ENCODE measurements around the gene PDGFB. TPM values are rescaled to one million over a fixed set of nuclear protein-coding genes. Genes with fewer than 3 reads are reported as not detected.

Gene PDGFB
- total RNA-seq, 2 experiments from 2014 or later: 0.45 to 0.69 TPM

DNA sequence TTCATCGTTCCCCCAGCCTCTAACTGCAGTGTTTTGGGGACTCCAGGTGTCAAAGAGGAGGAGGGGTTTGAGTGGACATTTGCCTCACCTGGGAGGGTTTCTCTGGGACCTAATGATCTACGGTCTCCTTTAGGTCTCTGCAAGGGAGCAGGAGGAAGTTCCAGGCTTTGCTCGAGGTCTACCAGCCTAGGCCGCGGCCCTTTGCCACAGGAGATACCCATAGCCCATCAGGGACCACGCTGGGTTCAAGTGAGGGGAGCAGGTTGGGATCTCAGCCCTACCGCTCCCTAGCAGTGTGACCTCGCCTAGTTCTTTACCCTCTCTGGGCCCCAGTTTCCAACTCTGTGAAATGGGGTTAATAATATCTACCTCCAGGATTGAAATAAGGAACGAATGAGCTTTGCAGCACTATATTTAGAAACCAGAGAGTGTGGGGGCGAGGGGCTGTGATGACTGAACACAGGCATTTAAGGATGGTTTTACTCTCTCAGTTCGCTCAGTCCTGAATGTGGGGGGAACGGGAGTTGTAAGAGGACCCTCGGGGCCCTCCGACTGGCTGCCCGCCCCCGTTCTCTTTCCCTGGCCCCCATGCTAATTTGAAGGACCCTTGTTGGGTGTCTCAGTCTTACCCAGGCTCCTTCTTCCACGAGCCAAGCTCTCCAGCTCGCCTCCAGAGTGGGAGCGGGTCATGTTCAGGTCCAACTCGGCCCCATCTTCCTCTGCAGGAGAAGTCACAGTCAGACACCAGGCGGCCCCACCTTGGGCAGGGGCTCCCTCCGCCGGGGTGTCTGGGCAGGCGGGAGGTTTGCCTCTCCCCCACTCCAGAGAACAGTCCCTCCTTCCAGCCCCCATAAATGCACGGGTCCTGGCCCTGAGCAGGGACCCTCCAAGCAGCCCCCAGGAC, 11.7 kb downstream of the PDGFB start:
- intact Hi-C loops (cut with DNase I, micrococcal nuclease): no loop called here
- Mint-ChIP-seq H3K36me3 (ENCODE audit: low read depth) (peaks cover 14% of the 10 kb centered on the region), H3K27ac (no peak overlapping the region), H3K9me3 (no peaks in the 10 kb centered on the region), H3K27me3 (peaks cover 38% of the 10 kb centered on the region), H3K4me1 (ENCODE audit: low read depth) (peaks cover 46% of the 10 kb centered on the region), H3K4me3 (no peak overlapping the region)
- ChIA-PET POLR2A (no interaction called here), CTCF (no interaction called here)
- peaks cover 49% of the 10 kb centered on the region for H3K36me3 ChIP-seq (ENCODE audit: insufficient read depth, low read length)
- peaks cover 0 to 3% of the 10 kb centered on the region in 2 experiments for H3K9me3 ChIP-seq (ENCODE audit: control insufficient read depth in 1 of 2, insufficient read depth in 1 of 2, low read length in 2 of 2)
- H3K27ac ChIP-seq (ENCODE audit: low read depth in 1 of 2, low read length in 2 of 2): no peak overlapping the region
- no peak for ATAC-seq (ENCODE audit: poor library complexity)
- peaks cover 24 to 30% of the 10 kb centered on the region in 2 experiments for H3K27me3 ChIP-seq (ENCODE audit: control insufficient read depth in 1 of 2, insufficient read depth in 2 of 2, low read length in 2 of 2)
- TF ChIP-seq, protein P1, sequence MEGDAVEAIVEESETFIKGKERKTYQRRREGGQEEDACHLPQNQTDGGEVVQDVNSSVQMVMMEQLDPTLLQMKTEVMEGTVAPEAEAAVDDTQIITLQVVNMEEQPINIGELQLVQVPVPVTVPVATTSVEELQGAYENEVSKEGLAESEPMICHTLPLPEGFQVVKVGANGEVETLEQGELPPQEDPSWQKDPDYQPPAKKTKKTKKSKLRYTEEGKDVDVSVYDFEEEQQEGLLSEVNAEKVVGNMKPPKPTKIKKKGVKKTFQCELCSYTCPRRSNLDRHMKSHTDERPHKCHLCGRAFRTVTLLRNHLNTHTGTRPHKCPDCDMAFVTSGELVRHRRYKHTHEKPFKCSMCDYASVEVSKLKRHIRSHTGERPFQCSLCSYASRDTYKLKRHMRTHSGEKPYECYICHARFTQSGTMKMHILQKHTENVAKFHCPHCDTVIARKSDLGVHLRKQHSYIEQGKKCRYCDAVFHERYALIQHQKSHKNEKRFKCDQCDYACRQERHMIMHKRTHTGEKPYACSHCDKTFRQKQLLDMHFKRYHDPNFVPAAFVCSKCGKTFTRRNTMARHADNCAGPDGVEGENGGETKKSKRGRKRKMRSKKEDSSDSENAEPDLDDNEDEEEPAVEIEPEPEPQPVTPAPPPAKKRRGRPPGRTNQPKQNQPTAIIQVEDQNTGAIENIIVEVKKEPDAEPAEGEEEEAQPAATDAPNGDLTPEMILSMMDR (IDR thresholded peaks at IDR 0.05): no peak
- H3K4me1 ChIP-seq (ENCODE audit: insufficient read depth, low read length): peaks cover 45% of the 10 kb centered on the region
- no peak overlapping the region for H3K4me3 ChIP-seq (ENCODE audit: low read length)
- no peak for DNase-seq

DNA sequence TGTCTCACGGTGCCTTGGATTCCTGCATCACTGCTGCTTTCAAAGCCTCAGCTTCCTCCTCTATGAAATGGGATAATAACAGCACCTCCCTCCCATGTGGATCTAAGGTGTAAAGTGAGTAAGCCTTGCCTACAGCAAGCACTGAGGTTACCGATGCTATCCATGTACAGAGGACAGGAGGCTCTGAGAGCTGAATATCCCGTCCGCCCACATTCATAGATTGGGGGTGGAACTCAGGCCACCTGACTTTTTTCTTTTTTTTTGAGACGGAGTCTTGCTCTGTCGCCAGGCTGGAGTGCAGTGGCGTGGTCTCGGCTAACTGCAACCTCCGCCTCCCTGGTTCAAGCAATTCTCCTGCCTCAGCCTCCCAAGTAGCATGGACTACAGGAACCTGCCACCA, 12.5 kb downstream of the PDGFB start:
- TF ChIP-seq, protein P1 (IDR thresholded peaks at IDR 0.05): no peak
- ATAC-seq (ENCODE audit: poor library complexity) (no peak), DNase-seq (no peak)
- Histone ChIP-seq H3K9me3 (ENCODE audit: control insufficient read depth in 1 of 2, insufficient read depth in 1 of 2, low read length in 2 of 2) (no peaks in the 10 kb centered on the region), H3K27ac (ENCODE audit: low read depth in 1 of 2, low read length in 2 of 2) (no peak overlapping the region), H3K4me1 (ENCODE audit: insufficient read depth, low read length) (peaks cover 37% of the 10 kb centered on the region), H3K36me3 (ENCODE audit: insufficient read depth, low read length) (peaks cover 56% of the 10 kb centered on the region), H3K27me3 (ENCODE audit: control insufficient read depth in 1 of 2, insufficient read depth in 2 of 2, low read length in 2 of 2) (peaks cover 24 to 30% of the 10 kb centered on the region in 2 experiments), H3K4me3 (ENCODE audit: low read length) (no peak overlapping the region)
- H3K36me3 Mint-ChIP-seq (ENCODE audit: low read depth): peaks cover 20% of the 10 kb centered on the region
- H3K4me3 Mint-ChIP-seq: no peak overlapping the region
- no peaks in the 10 kb centered on the region for H3K9me3 Mint-ChIP-seq
- peaks cover 35% of the 10 kb centered on the region for H3K27me3 Mint-ChIP-seq
- CTCF ChIA-PET: no interaction called here
- POLR2A ChIA-PET: interaction anchor here (2.1 kb wide), 1 partner anchor 9 kb away, joined by 7 read pairs; no protein-coding TSS in a partner anchor
- intact Hi-C loops (cut with DNase I, micrococcal nuclease): no loop called here
- no peak overlapping the region for H3K27ac Mint-ChIP-seq
- peaks cover 38% of the 10 kb centered on the region for H3K4me1 Mint-ChIP-seq (ENCODE audit: low read depth)

GRCh38 chr22:39231197-39231950, 13.4 kb downstream of the PDGFB start:
- Histone ChIP-seq H3K27me3 (ENCODE audit: control insufficient read depth in 1 of 2, insufficient read depth in 2 of 2, low read length in 2 of 2) (peaks cover 20 to 27% of the 10 kb centered on the region in 2 experiments), H3K27ac (ENCODE audit: low read depth in 1 of 2, low read length in 2 of 2) (no peak overlapping the region), H3K9me3 (ENCODE audit: control insufficient read depth in 1 of 2, insufficient read depth in 1 of 2, low read length in 2 of 2) (no peaks in the 10 kb centered on the region), H3K4me1 (ENCODE audit: insufficient read depth, low read length) (peaks cover 29% of the 10 kb centered on the region), H3K36me3 (ENCODE audit: insufficient read depth, low read length) (peaks cover 59% of the 10 kb centered on the region), H3K4me3 (ENCODE audit: low read length) (no peak overlapping the region)
- ATAC-seq (ENCODE audit: poor library complexity) (no peak), DNase-seq (no peak)
- H3K36me3 Mint-ChIP-seq (ENCODE audit: low read depth): peaks cover 20% of the 10 kb centered on the region
- no peak overlapping the region for H3K27ac Mint-ChIP-seq
- peaks cover 29% of the 10 kb centered on the region for H3K4me1 Mint-ChIP-seq (ENCODE audit: low read depth)
- intact Hi-C loops (cut with DNase I, micrococcal nuclease): no loop called here
- peaks cover 30% of the 10 kb centered on the region for H3K27me3 Mint-ChIP-seq
- ChIA-PET CTCF (no interaction called here), POLR2A (interaction anchor here (2.1 kb wide), 1 partner anchor 10 kb away, joined by 7 read pairs; no protein-coding TSS in a partner anchor)
- H3K9me3 Mint-ChIP-seq: no peaks in the 10 kb centered on the region
- H3K4me3 Mint-ChIP-seq: no peak overlapping the region
- TF ChIP-seq, protein P1 (IDR thresholded peaks at IDR 0.05): no peak

Measured in CD4-positive, alpha-beta T cell (primary cell).